GM12878 (cell line): Measurements from ENCODE around the gene CADM2. TPM values are rescaled to one million over a fixed set of nuclear protein-coding genes. Genes with fewer than 3 reads are reported as not detected.

Source experiments
- ATAC-seq: fragments of 200-7000 bp; cut with Tn5 transposase; 3 replicates; pipeline ENCODE4 v1.9.1; 2020; ENCODE audit warnings: mild to moderate bottlenecking, moderate library complexity
- BruUV-seq: library from RNA; stranded (reverse); fragments of 400-500 nt; replicated peaks from 2 replicates; lab custom pipeline; 2021; lab: Mats Ljungman, UMichigan
- CTCF ChIA-PET: fragments of 300-600 bp; sonication (Branson Sonifier 250); formaldehyde crosslinking; extraction: SDS; loops from one replicate; lab custom pipeline; 2021; ENCODE audit warnings: inconsistent platforms; lab: Yijun Ruan, JAX
- POLR2A ChIA-PET: fragments of 350-600 bp; formaldehyde crosslinking; extraction: SDS; loops from one replicate; lab custom pipeline; 2021; ENCODE audit warnings: inconsistent platforms; lab: Charles Lee
- RAD21 ChIA-PET: fragments of 300-600 bp; sonication (Branson Sonifier 250); formaldehyde crosslinking; loops from one replicate; lab custom pipeline; 2023; ENCODE audit warnings: antibody characterized with exemption; ENCODE audit not compliant: unreplicated experiment; lab: Charles Lee
- SMC1A ChIA-PET: fragments of 300-600 bp; sonication (Branson Sonifier 250); formaldehyde crosslinking; loops from one replicate; lab custom pipeline; 2023; ENCODE audit not compliant: unreplicated experiment, uncharacterized antibody; lab: Charles Lee
- DNase-seq: peaks from one replicate; pipeline ENCODE4 v3.0.0-alpha.2; 2011; ENCODE audit warnings: low read depth, low spot score
- FAIRE-seq: peaks from 3 replicates; lab custom pipeline; 2011; peaks lifted over from hg19 to GRCh38; lab: Jason Lieb, UNC
- H2AFZ ChIP-seq: 2 replicates; pipeline ENCODE4 v1.6.0; 2011; ENCODE audit warnings: low read depth, low read length, control low read depth; ENCODE audit not compliant: control insufficient read depth
- H3K27ac ChIP-seq: 2 replicates; pipeline ENCODE4 v1.5.1; 2011; ENCODE audit warnings: control low read depth; ENCODE audit not compliant: control insufficient read depth, insufficient read depth
- H3K27me3 ChIP-seq, 2 experiments: replicated peaks in 1 of 2; 2 replicates each; pipeline versions ENCODE4 v1.6.0 to v1.6.1; 2011; ENCODE audit warnings: low read length in 1 of 2; ENCODE audit not compliant: control insufficient read depth in 2 of 2, insufficient read depth in 2 of 2
- H3K36me3 ChIP-seq, 2 experiments: 2 replicates each; pipeline ENCODE4 v1.5.1; 2011; ENCODE audit warnings: low read length in 1 of 2; ENCODE audit not compliant: control insufficient read depth in 2 of 2, insufficient read depth in 2 of 2
- H3K4me1 ChIP-seq: 2 replicates; pipeline ENCODE4 v1.6.1; 2011; ENCODE audit warnings: mild to moderate bottlenecking, low read length, moderate library complexity, mixed read lengths; ENCODE audit not compliant: control insufficient read depth, insufficient read depth
- H3K4me2 ChIP-seq: 2 replicates; pipeline ENCODE4 v1.6.0; 2011; ENCODE audit warnings: control low read depth; ENCODE audit not compliant: control insufficient read depth, insufficient read depth
- H3K4me3 ChIP-seq: fragments of 200-600 bp; sonication (generic); 2 replicates; pipeline ENCODE4 v1.5.1; 2016
- H3K79me2 ChIP-seq: 2 replicates; pipeline ENCODE4 v1.6.0; 2011; ENCODE audit warnings: low read length; ENCODE audit not compliant: control insufficient read depth, insufficient read depth
- H3K9ac ChIP-seq: 2 replicates; pipeline ENCODE4 v1.8.0; 2011; ENCODE audit warnings: low read length, control low read depth, mixed read lengths; ENCODE audit not compliant: control insufficient read depth, insufficient read depth
- H3K9me3 ChIP-seq: replicated peaks from 3 replicates; pipeline ENCODE4 v1.5.1; 2011; ENCODE audit warnings: mild to moderate bottlenecking, low read length; ENCODE audit not compliant: control insufficient read depth, insufficient read depth
- H4K20me1 ChIP-seq: 2 replicates; pipeline ENCODE4 v1.6.0; 2011; ENCODE audit not compliant: control insufficient read depth, insufficient read depth
- MLLT1 ChIP-seq: fragments of 450-650 bp; IDR thresholded peaks from 2 replicates; pipeline ENCODE4 v1.6.1; 2016; ENCODE audit warnings: mild to moderate bottlenecking
- NBN ChIP-seq: fragments of 450-650 bp; IDR thresholded peaks from 2 replicates; pipeline ENCODE4 v1.6.1; 2016
- RB1 ChIP-seq: fragments of 450-650 bp; formaldehyde crosslinking; IDR thresholded peaks from 2 replicates; pipeline ENCODE4 v1.6.1; 2017; ENCODE audit warnings: mild to moderate bottlenecking, borderline replicate concordance
- RFX5 ChIP-seq: IDR thresholded peaks from 2 replicates; pipeline ENCODE4 v1.6.1; 2011; ENCODE audit warnings: low read depth, low read length, improper control_type of control experiment
- RUNX3 ChIP-seq: IDR thresholded peaks from 2 replicates; pipeline ENCODE4 v1.6.1; 2012; ENCODE audit warnings: low read length, inconsistent platforms
- ZBTB11 ChIP-seq: fragments of 450-650 bp; formaldehyde crosslinking; IDR thresholded peaks from 2 replicates; pipeline ENCODE4 v1.5.0; 2022; ENCODE audit warnings: mild to moderate bottlenecking, missing genetic modification characterization
- WGBS: methylation state at CpG from one replicate; pipeline ENCODE4 v1.1.6; 2016; ENCODE audit warnings: low lambda C conversion rate; ENCODE audit not compliant: insufficient replicate concordance, insufficient coverage; ENCODE audit errors: missing lambda C conversion rate; 5-methylcytosine and 5-hydroxymethylcytosine counted together
- in situ Hi-C: fragments of 300-500 bp; cut with MboI; formaldehyde crosslinking; loops from 9 replicates; pipeline ENCODE4 v1.14.3; 2018; ENCODE audit warnings: mixed read lengths
- intact Hi-C: fragments of 100-400 bp; cut with micrococcal nuclease; formaldehyde crosslinking; loops from one replicate; pipeline ENCODE4 v1.14.2; 2022; ENCODE audit not compliant: unreplicated experiment
- polyA plus RNA-seq, 11 experiments: library from polyadenylated mRNA; depleted of rRNA in 4 of 11; unstranded in 6 of 11; stranded (reverse) in 5 of 11; fragments of >200 nt; fragmentation: Nextera tagmentation in 4 of 11; fragmentation: Illumina TruSeq in 1 of 11; extraction: Ambion mirVana in 4 of 11; extraction: Trizol in 1 of 11; gene quantifications; 1 replicate in 1 of 11; 2 replicates in 10 of 11; pipeline versions ENCODE4 v1.2.1 to v1.2.3, GENCODE V29; 2011 to 2016; ENCODE audit warnings: inconsistent platforms in 2 of 11, missing spikeins in 2 of 11, low read depth in 1 of 11
- total RNA-seq, 4 experiments: library from RNA; depleted of rRNA in 3 of 4; stranded (reverse); fragments of >200 nt in 3 of 4; fragmentation: Illumina TruSeq in 1 of 4; extraction: Trizol in 1 of 4; gene quantifications; 2 replicates each; pipeline versions ENCODE4 v1.2.1 to v1.2.3, GENCODE V29; 2013 to 2021
- TF ChIP-seq, protein P1 (sequence below): IDR thresholded peaks from 2 replicates; pipeline ENCODE4 v1.6.1; 2011; ENCODE audit warnings: borderline replicate concordance, low read depth, mild to moderate bottlenecking, moderate library complexity, low read length; ENCODE audit not compliant: insufficient read depth, poor library complexity, severe bottlenecking

CADM2 gene
- total and polyA plus RNA-seq, 10 of the 15 experiments (the other 5 are each of a cell fraction or from before 2014, with no cell fraction given) = 0.13 TPM; not detected in 9

- ChIA-PET RAD21 (no interaction called here), SMC1A (no interaction called here), POLR2A (no interaction called here)
- in situ Hi-C loops (no loop called here), intact Hi-C loops (no loop called here)
- WGBS = 32% methylated on average over 3 of the region's 3 CpGs
- no TSS peak for BruUV-seq
- no peaks in the 10 kb centered on the region for H3K27me3 ChIP-seq
- no peaks in the 10 kb centered on the region for H3K36me3 ChIP-seq
- no peaks in the 10 kb centered on the region for H3K79me2 ChIP-seq
- no peak overlapping the region for H3K4me2 ChIP-seq
- H3K9me3 ChIP-seq = no peaks in the 10 kb centered on the region
- no peak for FAIRE-seq
- no peak overlapping the region for H2AFZ ChIP-seq
- no peak for TF ChIP-seq RFX5
- no peak for TF ChIP-seq ZBTB11
- TF ChIP-seq NBN = no peak
- TF ChIP-seq, protein P1, sequence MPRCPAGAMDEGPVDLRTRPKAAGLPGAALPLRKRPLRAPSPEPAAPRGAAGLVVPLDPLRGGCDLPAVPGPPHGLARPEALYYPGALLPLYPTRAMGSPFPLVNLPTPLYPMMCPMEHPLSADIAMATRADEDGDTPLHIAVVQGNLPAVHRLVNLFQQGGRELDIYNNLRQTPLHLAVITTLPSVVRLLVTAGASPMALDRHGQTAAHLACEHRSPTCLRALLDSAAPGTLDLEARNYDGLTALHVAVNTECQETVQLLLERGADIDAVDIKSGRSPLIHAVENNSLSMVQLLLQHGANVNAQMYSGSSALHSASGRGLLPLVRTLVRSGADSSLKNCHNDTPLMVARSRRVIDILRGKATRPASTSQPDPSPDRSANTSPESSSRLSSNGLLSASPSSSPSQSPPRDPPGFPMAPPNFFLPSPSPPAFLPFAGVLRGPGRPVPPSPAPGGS = no peak
- TF ChIP-seq RUNX3 = no peak
- TF ChIP-seq MLLT1 = no peak
- no peak for TF ChIP-seq RB1
- TF ChIP-seq, all 136 proteins: peak for 0
- H3K4me3 ChIP-seq = no peak overlapping the region
- no peaks in the 10 kb centered on the region for H3K4me1 ChIP-seq
- ATAC-seq (no peak), DNase-seq (no peak)
- no peak overlapping the region for H3K9ac ChIP-seq
- no peak overlapping the region for H3K27ac ChIP-seq
- no peaks in the 10 kb centered on the region for H4K20me1 ChIP-seq
- CTCF ChIA-PET = no interaction called here
These were observed 36.1 kb upstream of the CADM2 start for GRCh38 chr3:84922682-84923081.
